Nephron progenitor cell (in vitro differentiated cells): ENCODE data around the gene CDH2.

ENCODE experiments used
- DNase-seq: peaks from one replicate; pipeline ENCODE4 v3.0.0; 2021
- H3K27ac Mint-ChIP-seq: 2 replicates; pipeline ENCODE4 v1.8.0; 2021; ENCODE audit warnings: mild to moderate bottlenecking, moderate library complexity, mixed read lengths
- H3K27me3 Mint-ChIP-seq: 2 replicates; pipeline ENCODE4 v1.8.0; 2021; ENCODE audit warnings: mild to moderate bottlenecking, low read depth, mixed read lengths; ENCODE audit not compliant: poor library complexity
- H3K36me3 Mint-ChIP-seq: 2 replicates; pipeline ENCODE4 v1.8.0; 2021; ENCODE audit warnings: low read depth, mixed read lengths
- H3K4me1 Mint-ChIP-seq: 2 replicates; pipeline ENCODE4 v1.8.0; 2021; ENCODE audit warnings: mixed read lengths
- H3K4me3 Mint-ChIP-seq: 2 replicates; pipeline ENCODE4 v1.8.0; 2021; ENCODE audit warnings: mild to moderate bottlenecking, moderate library complexity, mixed read lengths
- H3K9me3 Mint-ChIP-seq: 2 replicates; pipeline ENCODE4 v1.8.0; 2021; ENCODE audit warnings: mild to moderate bottlenecking, moderate library complexity, mixed read lengths
- CTCF ChIP-seq: fragments of 200-600 bp; sonication (generic); IDR thresholded peaks from 2 replicates; pipeline ENCODE4 v1.5.0; 2021; ENCODE audit warnings: antibody characterized with exemption

Gene CDH2

GRCh38 chr18:28158083-28158581, 18.8 kb downstream of the CDH2 start:
- peak overlapping the region; percentile 24 for H3K4me3 Mint-ChIP-seq

GRCh38 chr18:28153485-28154065, 23.4 kb downstream of the CDH2 start:
- H3K4me1 Mint-ChIP-seq = peaks cover 83% of the 10 kb centered on the region

More at GRCh38 chr18:28158083-28158581, 18.8 kb downstream of the CDH2 start:
- Mint-ChIP-seq H3K27ac (peak overlapping the region; percentile 89), H3K9me3 (no peaks in the 10 kb centered on the region), H3K27me3 (no peaks in the 10 kb centered on the region), H3K4me1 (peaks cover 82% of the 10 kb centered on the region), H3K36me3 (peaks cover 10% of the 10 kb centered on the region)
- no peak for DNase-seq
- no peak for TF ChIP-seq CTCF

GRCh38 chr18:28152754-28153153, 24.2 kb downstream of the CDH2 start:
- Mint-ChIP-seq H3K27me3 (no peaks in the 10 kb centered on the region), H3K36me3 (peaks cover 11% of the 10 kb centered on the region), H3K9me3 (no peaks in the 10 kb centered on the region), H3K27ac (peak overlapping the region; percentile 98), H3K4me3 (peak overlapping the region; percentile 62), H3K4me1 (peaks cover 78% of the 10 kb centered on the region)
- peak; percentile 9 for DNase-seq
- no peak for TF ChIP-seq CTCF

More at GRCh38 chr18:28153485-28154065, 23.4 kb downstream of the CDH2 start:
- no peak for DNase-seq
- no peak for TF ChIP-seq CTCF
- H3K27ac Mint-ChIP-seq = peak overlapping the region; percentile 98
- H3K27me3 Mint-ChIP-seq = no peaks in the 10 kb centered on the region
- peaks cover 8% of the 10 kb centered on the region for H3K36me3 Mint-ChIP-seq
- H3K9me3 Mint-ChIP-seq = no peaks in the 10 kb centered on the region
- H3K4me3 Mint-ChIP-seq = no peak overlapping the region

- H3K9me3 Mint-ChIP-seq = no peaks in the 10 kb centered on the region
- peak overlapping the region; percentile 62 for H3K4me3 Mint-ChIP-seq
- H3K4me1 Mint-ChIP-seq = peaks cover 76% of the 10 kb centered on the region
- H3K27me3 Mint-ChIP-seq = no peaks in the 10 kb centered on the region
- H3K36me3 Mint-ChIP-seq = peaks cover 11% of the 10 kb centered on the region
- peak overlapping the region; percentile 98 for H3K27ac Mint-ChIP-seq
- TF ChIP-seq CTCF = no peak
- no peak for DNase-seq
These were observed 24.6 kb downstream of the CDH2 start for GRCh38 chr18:28152354-28152753.

- Mint-ChIP-seq H3K4me1 (peaks cover 77% of the 10 kb centered on the region), H3K27me3 (no peaks in the 10 kb centered on the region), H3K27ac (peak overlapping the region; percentile 70), H3K36me3 (peaks cover 13% of the 10 kb centered on the region), H3K4me3 (peak overlapping the region; percentile 39), H3K9me3 (no peaks in the 10 kb centered on the region)
- no peak for DNase-seq
- no peak for TF ChIP-seq CTCF
These were observed 25.5 kb downstream of the CDH2 start for GRCh38 chr18:28151434-28151833.

GRCh38 chr18:28150925-28151324, 26.0 kb downstream of the CDH2 start:
- Mint-ChIP-seq H3K9me3 (no peaks in the 10 kb centered on the region), H3K36me3 (peaks cover 18% of the 10 kb centered on the region), H3K27me3 (no peaks in the 10 kb centered on the region), H3K4me3 (no peak overlapping the region), H3K27ac (no peak overlapping the region), H3K4me1 (peaks cover 80% of the 10 kb centered on the region)
- no peak for TF ChIP-seq CTCF
- DNase-seq = no peak
